ENCODE data around the gene FER.
A peak's percentile ranks its signal among the peaks of the same experiment; 100 is the strongest.

FER gene

DNA sequence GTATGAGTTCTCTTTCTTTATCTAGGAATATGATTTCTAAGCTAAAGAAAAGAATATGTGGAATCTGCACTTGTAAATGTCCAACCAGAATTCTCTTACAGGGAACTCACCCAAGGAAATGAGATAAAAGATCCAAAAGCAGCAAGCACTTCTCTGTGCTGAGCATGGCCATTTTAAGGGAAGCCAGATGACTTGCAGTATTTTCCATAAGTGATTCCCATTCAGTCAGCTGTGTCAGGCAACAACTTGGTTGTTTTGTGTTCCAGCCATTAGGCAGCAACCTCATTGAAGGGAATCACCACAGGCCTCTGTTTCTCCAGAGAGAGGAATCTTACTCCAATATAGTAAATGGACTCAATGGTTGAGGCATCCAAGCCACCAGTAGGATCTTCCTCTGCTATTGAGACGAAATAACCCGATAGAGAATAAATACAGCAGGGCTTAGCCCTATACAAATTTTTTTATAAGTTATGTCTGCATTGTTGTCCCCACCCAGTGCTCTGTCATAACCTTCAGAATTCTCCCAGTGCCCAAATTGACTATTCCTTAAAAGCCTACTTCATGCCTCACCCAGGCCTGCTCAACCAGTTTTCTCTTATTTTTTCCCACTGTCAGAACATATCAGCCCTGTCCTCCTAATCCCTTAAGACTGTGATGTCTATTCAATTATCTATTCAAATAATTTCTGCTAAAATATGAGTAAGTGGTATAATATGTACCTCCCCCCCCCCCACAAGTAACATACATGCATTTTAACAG, 425.5 kb downstream of the FER start:
- ChIA-PET POLR2A (ENCODE audit: low non-redundant PET) (no interaction called here), CTCF (interaction anchor here (0.6 kb wide), 2 partner anchors 10 to 749 kb away, joined by 3 read pairs; no protein-coding TSS in a partner anchor)
- peak; percentile 8 for DNase-seq (ENCODE audit: low spot score)
- TF ChIP-seq, protein P1, sequence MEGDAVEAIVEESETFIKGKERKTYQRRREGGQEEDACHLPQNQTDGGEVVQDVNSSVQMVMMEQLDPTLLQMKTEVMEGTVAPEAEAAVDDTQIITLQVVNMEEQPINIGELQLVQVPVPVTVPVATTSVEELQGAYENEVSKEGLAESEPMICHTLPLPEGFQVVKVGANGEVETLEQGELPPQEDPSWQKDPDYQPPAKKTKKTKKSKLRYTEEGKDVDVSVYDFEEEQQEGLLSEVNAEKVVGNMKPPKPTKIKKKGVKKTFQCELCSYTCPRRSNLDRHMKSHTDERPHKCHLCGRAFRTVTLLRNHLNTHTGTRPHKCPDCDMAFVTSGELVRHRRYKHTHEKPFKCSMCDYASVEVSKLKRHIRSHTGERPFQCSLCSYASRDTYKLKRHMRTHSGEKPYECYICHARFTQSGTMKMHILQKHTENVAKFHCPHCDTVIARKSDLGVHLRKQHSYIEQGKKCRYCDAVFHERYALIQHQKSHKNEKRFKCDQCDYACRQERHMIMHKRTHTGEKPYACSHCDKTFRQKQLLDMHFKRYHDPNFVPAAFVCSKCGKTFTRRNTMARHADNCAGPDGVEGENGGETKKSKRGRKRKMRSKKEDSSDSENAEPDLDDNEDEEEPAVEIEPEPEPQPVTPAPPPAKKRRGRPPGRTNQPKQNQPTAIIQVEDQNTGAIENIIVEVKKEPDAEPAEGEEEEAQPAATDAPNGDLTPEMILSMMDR (conservative IDR thresholded peaks at IDR 0.05; ENCODE audit: low read depth) = no peak
- no peak overlapping the region for H3K27ac ChIP-seq

DNA sequence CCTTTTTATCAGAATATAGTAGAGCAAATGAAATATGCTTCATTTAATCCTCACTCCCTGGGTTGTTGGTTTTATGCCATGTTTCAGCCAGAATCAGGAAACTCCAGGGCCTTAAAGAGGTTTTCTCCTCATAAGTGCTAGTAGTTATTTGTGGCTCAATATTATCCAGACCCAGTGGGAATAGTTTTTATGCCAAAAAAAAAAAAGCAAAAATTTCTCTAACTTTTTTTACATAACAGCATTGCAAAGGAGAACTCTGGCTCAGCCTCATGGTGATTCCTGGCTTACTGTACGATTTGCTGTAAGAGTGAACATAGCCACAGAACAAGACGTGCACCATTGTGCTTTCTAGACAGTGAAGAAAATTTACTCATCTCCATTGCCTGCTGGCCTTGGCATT, 429.5 kb downstream of the FER start:
- ChIA-PET POLR2A (ENCODE audit: low non-redundant PET) (no interaction called here), CTCF (no interaction called here)
- H3K27ac ChIP-seq = no peak overlapping the region
- TF ChIP-seq, protein P1 (conservative IDR thresholded peaks at IDR 0.05; ENCODE audit: low read depth) = no peak
- no peak for DNase-seq (ENCODE audit: low spot score)

DNA sequence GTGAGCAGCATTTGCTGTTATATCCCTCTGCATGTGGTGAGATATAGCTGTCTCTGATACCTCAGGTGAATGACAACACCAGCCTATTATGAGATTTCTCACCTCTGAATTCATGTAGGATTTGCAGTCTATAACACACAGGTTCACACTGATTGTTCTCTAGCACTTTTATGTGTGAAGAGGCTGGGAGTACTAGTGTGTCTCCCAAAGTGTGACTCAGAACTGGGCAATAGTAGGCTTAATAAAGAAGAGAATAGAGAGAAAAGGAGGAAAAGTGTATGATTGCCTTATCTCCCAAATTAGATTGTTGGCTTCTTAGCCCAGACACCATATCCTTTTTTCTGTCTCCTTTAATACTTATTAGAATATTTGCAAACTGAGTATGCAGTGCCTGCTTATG, 430.1 kb downstream of the FER start:
- no peak overlapping the region for H3K27ac ChIP-seq
- ChIA-PET POLR2A (ENCODE audit: low non-redundant PET) (no interaction called here), CTCF (no interaction called here)
- DNase-seq (ENCODE audit: low spot score) = no peak
- TF ChIP-seq, protein P1 (conservative IDR thresholded peaks at IDR 0.05; ENCODE audit: low read depth) = no peak

DNA sequence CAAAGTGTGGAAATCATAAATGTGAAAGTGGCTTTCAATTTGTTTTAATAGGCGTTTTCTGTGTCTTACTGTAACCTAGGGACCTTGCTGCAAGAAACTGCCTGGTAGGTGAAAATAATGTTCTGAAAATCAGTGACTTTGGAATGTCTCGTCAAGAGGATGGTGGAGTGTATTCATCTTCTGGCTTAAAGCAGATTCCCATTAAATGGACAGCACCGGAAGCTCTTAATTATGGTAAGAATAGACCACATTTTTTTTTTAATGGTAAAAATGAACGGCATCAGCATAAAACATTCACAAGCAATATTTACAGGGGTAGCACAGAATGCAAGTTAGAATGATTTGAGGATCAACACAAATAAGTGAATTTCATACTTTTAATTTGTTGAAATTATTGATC, 433.0 kb downstream of the FER start:
- ChIA-PET CTCF (no interaction called here), POLR2A (ENCODE audit: low non-redundant PET) (no interaction called here)
- no peak overlapping the region for H3K27ac ChIP-seq
- DNase-seq (ENCODE audit: low spot score) = no peak
- TF ChIP-seq, protein P1 (conservative IDR thresholded peaks at IDR 0.05; ENCODE audit: low read depth) = no peak

DNA sequence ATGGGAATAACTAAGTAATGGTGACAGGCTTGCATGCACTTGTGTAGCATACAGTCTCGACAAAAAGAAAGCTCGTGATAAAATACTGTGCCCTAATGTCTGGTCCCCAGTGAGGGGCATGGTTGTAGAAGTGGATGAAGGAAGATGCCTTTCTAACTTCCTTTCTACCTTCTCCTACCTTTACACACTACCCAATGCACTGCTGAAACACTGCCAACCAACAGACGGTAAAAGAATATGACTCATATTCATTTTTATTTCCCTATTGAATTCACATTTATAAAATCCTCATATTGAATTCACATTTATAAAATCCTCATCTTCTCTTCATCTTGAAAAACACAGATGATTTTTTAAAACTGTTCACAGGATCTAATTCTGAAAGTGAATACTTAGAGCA, 439.1 kb downstream of the FER start:
- ChIA-PET POLR2A (ENCODE audit: low non-redundant PET) (no interaction called here), CTCF (no interaction called here)
- TF ChIP-seq, protein P1 (conservative IDR thresholded peaks at IDR 0.05; ENCODE audit: low read depth) = no peak
- no peak for DNase-seq (ENCODE audit: low spot score)
- no peak overlapping the region for H3K27ac ChIP-seq

DNA sequence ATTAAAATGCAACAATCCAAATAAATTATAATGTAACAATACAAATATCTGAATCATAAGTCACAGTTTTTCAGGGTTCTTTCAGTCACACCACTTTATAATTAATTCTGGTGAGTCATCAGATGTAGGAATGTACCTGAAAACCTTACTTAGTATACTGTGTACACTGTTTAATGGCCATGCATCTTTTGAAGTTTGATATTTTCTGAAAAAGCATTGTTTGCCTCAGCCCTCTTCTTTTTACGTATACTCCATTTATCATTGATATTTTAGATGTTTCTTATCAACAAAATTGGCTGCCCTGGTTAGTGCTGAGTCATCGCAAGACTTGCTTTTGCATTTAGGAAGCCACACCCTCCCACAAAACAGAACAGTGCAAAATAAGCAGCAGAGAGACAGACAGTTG, 443.5 kb downstream of the FER start:
- DNase-seq (ENCODE audit: low spot score) = peak; percentile 71
- CTCF ChIA-PET = no interaction called here
- H3K27ac ChIP-seq = no peak overlapping the region
- TF ChIP-seq, protein P1 (conservative IDR thresholded peaks at IDR 0.05; ENCODE audit: low read depth) = no peak
- POLR2A ChIA-PET (ENCODE audit: low non-redundant PET) = no interaction called here
